Heart left ventricle (tissue), 16 donors: ENCODE results near the gene RNF208. TPM values are rescaled to one million over a fixed set of nuclear protein-coding genes. Genes with fewer than 3 reads are reported as not detected.

Experiments used
- ATAC-seq, 4 donors: fragments of 200-7000 bp; cut with Tn5 transposase; one replicate each; pipeline ENCODE4 v1.9.1; 2020 to 2022; ENCODE audit warnings: moderate library complexity in 4 of 4, mild to moderate bottlenecking in 3 of 4, moderate number of reproducible peaks in 1 of 4
- DNase-seq, 5 donors: peaks; one replicate each; pipeline ENCODE4 v3.0.0-alpha.2; 2020
- H3K27ac ChIP-seq, 12 donors: fragments of 200-600 bp; sonication (generic) in 4 of 12; one replicate each; pipeline versions ENCODE4 v1.5.0 to v1.8.0; 2016 to 2022; ENCODE audit warnings: mild to moderate bottlenecking in 2 of 12
- H3K27me3 ChIP-seq, 9 donors: fragments of 200-600 bp; sonication (generic) in 2 of 9; one replicate each; pipeline versions ENCODE4 v1.5.1 to v1.8.0; 2016 to 2022; ENCODE audit warnings: mild to moderate bottlenecking in 3 of 9
- H3K36me3 ChIP-seq, 9 donors: fragments of 200-600 bp; sonication (generic) in 2 of 9; one replicate each; pipeline versions ENCODE4 v1.5.0 to v1.8.0; 2018 to 2022; ENCODE audit warnings: mild to moderate bottlenecking in 2 of 9
- H3K4me1 ChIP-seq, 12 donors: fragments of 200-600 bp; sonication (generic) in 4 of 12; one replicate each; pipeline versions ENCODE4 v1.5.0 to v1.8.0; 2016 to 2022; ENCODE audit warnings: mild to moderate bottlenecking in 3 of 12
- H3K4me3 ChIP-seq, 12 donors: fragments of 200-600 bp; sonication (generic) in 4 of 12; one replicate each; pipeline versions ENCODE4 v1.5.0 to v1.8.0; 2017 to 2022; ENCODE audit warnings: mild to moderate bottlenecking in 9 of 12, moderate library complexity in 4 of 12
- H3K9me3 ChIP-seq, 12 donors: fragments of 200-600 bp; sonication (generic) in 4 of 12; one replicate each; pipeline versions ENCODE4 v1.5.0 to v1.8.0; 2016 to 2022; ENCODE audit warnings: mild to moderate bottlenecking in 1 of 12
- CTCF ChIP-seq, 12 donors: fragments of 200-600 bp; sonication (generic) in 4 of 12; IDR thresholded peaks; one replicate each; pipeline versions ENCODE4 v1.5.0 to v1.8.0; 2018 to 2022; ENCODE audit warnings: antibody characterized with exemption in 12 of 12, mild to moderate bottlenecking in 5 of 12
- POLR2A ChIP-seq, 2 donors: fragments of 450-650 bp; IDR thresholded peaks; one replicate each; pipeline ENCODE4 v1.6.1; 2017; ENCODE audit warnings: antibody characterized with exemption in 2 of 2, mild to moderate bottlenecking in 2 of 2, moderate library complexity in 2 of 2
- WGBS, 4 donors: extraction: QIAGEN DNeasy Blood & Tissue Kit in 2 of 4; methylation state at CpG; one replicate each; pipeline versions ENCODE4 v1.1.5 to v1.1.7; 2013 to 2018; 5-methylcytosine and 5-hydroxymethylcytosine counted together
- intact Hi-C, 10 donors: fragments of 100-400 bp; cut with DNase I; formaldehyde crosslinking; loops; one replicate each; pipeline versions ENCODE4 v1.11.1 to v1.14.2; 2022
- polyA plus RNA-seq, 2 donors: library from polyadenylated mRNA; stranded (reverse); fragments of 200-250 nt; gene quantifications; one replicate each; pipeline ENCODE4 v1.2.3, GENCODE V29; 2013
- total RNA-seq, 9 donors: library from RNA; depleted of rRNA in 2 of 9; stranded (reverse); fragments of >200 nt in 2 of 9; fragmentation: NEBNext Ultra II Directional in 3 of 9; extraction: Animal tissue kit (Norgen Biotek cat#: 25700) in 3 of 9; gene quantifications; one replicate each; pipeline versions ENCODE4 v1.1.0 to v1.2.4, GENCODE V29; 2016 to 2023
- donor health status: ischemic (EF 13 %, LVEDD 7.1; RV severe dilation, severe dysfunction).
- donor health status: healthy with polysubstance abuse.
- donor health status: DM: no; HTN: yes; CAD: no.
- donor health status: DM: no; HTN: no; CAD: no.
- donor health status: ischemic (EF 25% LVEDD 6.9; RV normal size, moderate dysfunction).
- donor health status: ischemic (EF 25% LVEDD 5.7; RV mildly dilated, moderate dysfunction).
- donor health status: healthy.
- donor health status: DM: yes; HTN: yes; CAD: no.
- donor health status: ischemic (EF 35%, LVEDD 5.7; RV mildly dilated, moderate dysfunction).
- donor health status: nonischemic (EF 11% LVEDD 7.7; RV severe dilation, severe dysfunction).
- donor health status: DM: yes; HTN: yes; CAD: no.
- donor health status: PGD.
- donor health status: ischemic (EF 29% LVEDD 5.4; RV normal size, mild dysfunction).
- donor health status: nonischemic (EF 23%, LVEDD 6.1; RV moderate dilation, normal function).

The RNF208 gene
- total and polyA plus RNA-seq, 11 donors, result 6.9 to 72.7 (median 22.5) TPM

- H3K36me3 ChIP-seq, result peaks cover 0 to 28% (median 23%) of the 10 kb centered on the region in 9 donors
Observed at GRCh38 chr9:137253717-137254623, 31.9 kb upstream of the RNF208 start.

GRCh38 chr9:137252555-137253506 is 30.8 kb upstream of the RNF208 start:
- Histone ChIP-seq H3K36me3 (peaks cover 0 to 18% (median 12%) of the 10 kb centered on the region in 9 donors), H3K27me3 (no peaks in the 10 kb centered on the region), H3K4me1 (peaks cover 7 to 46% (median 27%) of the 10 kb centered on the region in 12 donors), H3K9me3 (no peaks in the 10 kb centered on the region), H3K27ac (no peak overlapping the region), H3K4me3 (no peak overlapping the region)
- 86 to 94% (median 91%) methylated on average over 31 to 35 of the region's 35 CpGs for WGBS, 4 donors
- intact Hi-C loops, result no loop called here
- no peak for TF ChIP-seq CTCF (IDR thresholded peaks at IDR 0.05)
- no peak for ATAC-seq
- peak in 1 of 5 donors; percentile 57 for DNase-seq

More at GRCh38 chr9:137253717-137254623, 31.9 kb upstream of the RNF208 start:
- Histone ChIP-seq H3K4me1 (peaks cover 7 to 46% (median 27%) of the 10 kb centered on the region in 12 donors), H3K27ac (peak overlapping the region in 10 of 12 donors; percentile 65 to 95 (median 86)), H3K9me3 (no peaks in the 10 kb centered on the region), H3K27me3 (no peaks in the 10 kb centered on the region), H3K4me3 (peak overlapping the region; percentile 64 to 100 (median 99))
- peak in 1 of 4 donors; percentile 2 for ATAC-seq
- TF ChIP-seq CTCF (IDR thresholded peaks at IDR 0.05) (no peak), POLR2A (IDR thresholded peaks at IDR 0.05) (no peak)
- intact Hi-C loops, result no loop called here
- peak in 1 of 5 donors; percentile 62 for DNase-seq
- 66 to 76% (median 72%) methylated on average over 18 to 21 of the region's 21 CpGs for WGBS, 4 donors

- no peak overlapping the region for H3K4me3 ChIP-seq
- H3K36me3 ChIP-seq, result peaks cover 0 to 6% (median 2%) of the 10 kb centered on the region in 9 donors
- no peaks in the 10 kb centered on the region for H3K9me3 ChIP-seq
- WGBS, 4 donors, result 90 to 94% (median 90%) methylated on average over 16 to 22 of the region's 22 CpGs
- H3K27me3 ChIP-seq, result no peaks in the 10 kb centered on the region
- no peak overlapping the region for H3K27ac ChIP-seq
- TF ChIP-seq CTCF (IDR thresholded peaks at IDR 0.05), result no peak
- TF ChIP-seq POLR2A (IDR thresholded peaks at IDR 0.05), result no peak
- intact Hi-C loops, result no loop called here
- ATAC-seq, result no peak
- peaks cover 6 to 43% (median 23%) of the 10 kb centered on the region in 12 donors for H3K4me1 ChIP-seq
- peak in 1 of 5 donors; percentile 65 for DNase-seq
Observed at GRCh38 chr9:137251490-137252268, 29.6 kb upstream of the RNF208 start.
